HCT116 (cell line): ENCODE measurements around the gene RBM4B. TPM values are rescaled to one million over a fixed set of nuclear protein-coding genes. Genes with fewer than 3 reads are reported as not detected.

Source experiments
- ATAC-seq: fragments of 200-7000 bp; cut with Tn5 transposase; 2 replicates; pipeline ENCODE4 v1.9.1; 2020; ENCODE audit warnings: mild to moderate bottlenecking, moderate library complexity
- BruUV-seq: library from RNA; stranded (reverse); fragments of 400-500 nt; replicated peaks from 2 replicates; lab custom pipeline; 2021; lab: Mats Ljungman, UMichigan
- CTCF ChIA-PET: fragments of 300-600 bp; sonication (Branson Sonifier 250); formaldehyde crosslinking; loops from one replicate; lab custom pipeline; 2021; ENCODE audit warnings: antibody characterized with exemption; lab: Charles Lee
- POLR2A ChIA-PET: fragments of 300-600, 350-600 bp; sonication (Branson Sonifier 250); formaldehyde crosslinking; loops from one replicate; lab custom pipeline; 2021; ENCODE audit warnings: antibody characterized with exemption; lab: Charles Lee
- RAD21 ChIA-PET, 2 experiments: fragments of 300-600 bp; sonication (Branson Sonifier 250); formaldehyde crosslinking; loops; one replicate each; lab custom pipeline; 2023; ENCODE audit warnings: low total read pairs in 2 of 2; ENCODE audit not compliant: uncharacterized antibody in 2 of 2, unreplicated experiment in 2 of 2, low non-redundant PET in 1 of 2; lab: Charles Lee
- DNase-seq: peaks from one replicate; pipeline ENCODE4 v3.0.0-alpha.2; 2010; ENCODE audit warnings: low read depth, low spot score
- H2AFZ ChIP-seq: fragments of 200-600 bp; shearing (Covaris generic), sonication (generic); 2 replicates; pipeline ENCODE4 v1.6.1; 2017; ENCODE audit warnings: low read depth, mixed run types, mixed read lengths, antibody characterized with exemption, low read length; ENCODE audit not compliant: poor library complexity, severe bottlenecking
- H3K27ac ChIP-seq: 2 replicates; pipeline ENCODE4 v1.5.1; 2012; ENCODE audit warnings: low read depth, low read length
- H3K27me3 ChIP-seq: fragments of 200-600 bp; sonication (generic); 2 replicates; pipeline ENCODE4 v1.6.1; 2016; ENCODE audit warnings: mixed run types, low read length, mixed read lengths; ENCODE audit not compliant: insufficient read depth
- H3K36me3 ChIP-seq, 2 experiments: fragments of 200-500 bp in 1 of 2; fragments of 200-600 bp in 1 of 2; sonication (Bioruptor generic) in 1 of 2; sonication (generic) in 1 of 2; 2 replicates each; pipeline versions ENCODE4 v1.5.1 to v1.6.1; 2014 to 2016; ENCODE audit warnings: low read length in 2 of 2, inconsistent platforms in 1 of 2, mixed read lengths in 1 of 2, mixed run types in 1 of 2; ENCODE audit not compliant: insufficient read depth in 2 of 2, control insufficient read depth in 1 of 2
- H3K4me1 ChIP-seq, 2 experiments: fragments of 200-600 bp in 1 of 2; sonication (generic) in 1 of 2; 2 replicates each; pipeline versions ENCODE4 v1.5.1 to v1.6.1; 2012 to 2017; ENCODE audit warnings: low read length in 2 of 2, inconsistent platforms in 1 of 2, mild to moderate bottlenecking in 1 of 2, mixed read lengths in 1 of 2, mixed run types in 1 of 2, moderate library complexity in 1 of 2; ENCODE audit not compliant: insufficient read depth in 2 of 2, control insufficient read depth in 1 of 2
- H3K4me2 ChIP-seq: fragments of 200-600 bp; sonication (generic); 2 replicates; pipeline ENCODE4 v1.6.1; 2017; ENCODE audit warnings: mixed run types, low read length, mixed read lengths
- H3K4me3 ChIP-seq, 2 experiments: fragments of 200-600 bp in 1 of 2; sonication (generic) in 1 of 2; replicated peaks in 1 of 2; 2 replicates each; pipeline ENCODE4 v1.5.1; 2011 to 2016; ENCODE audit warnings: low read length in 2 of 2, control low read depth in 1 of 2, low read depth in 1 of 2, mild to moderate bottlenecking in 1 of 2, mixed read lengths in 1 of 2, mixed run types in 1 of 2
- H3K79me2 ChIP-seq: fragments of 200-600 bp; sonication (generic); 2 replicates; pipeline ENCODE4 v1.6.1; 2017; ENCODE audit warnings: mild to moderate bottlenecking, mixed run types, low read length, moderate library complexity, mixed read lengths; ENCODE audit not compliant: insufficient read depth
- H3K9ac ChIP-seq: fragments of 200-600 bp; sonication (generic); 2 replicates; pipeline ENCODE4 v1.6.1; 2016; ENCODE audit warnings: low read length, mixed read lengths
- H3K9me2 ChIP-seq: fragments of 200-600 bp; sonication (generic), shearing (Covaris generic); 2 replicates; pipeline ENCODE4 v1.6.1; 2017; ENCODE audit warnings: mixed run types, mild to moderate bottlenecking, moderate library complexity; ENCODE audit not compliant: insufficient read depth
- H3K9me3 ChIP-seq, 2 experiments: fragments of 200-500 bp in 1 of 2; fragments of 200-600 bp in 1 of 2; sonication (Bioruptor generic) in 1 of 2; sonication (generic) in 1 of 2; 2 replicates each; pipeline ENCODE4 v1.6.1; 2014 to 2017; ENCODE audit warnings: low read length in 2 of 2, mixed read lengths in 2 of 2, inconsistent platforms in 1 of 2, low read depth in 1 of 2, mild to moderate bottlenecking in 1 of 2, mixed run types in 1 of 2, moderate library complexity in 1 of 2; ENCODE audit not compliant: control insufficient read depth in 1 of 2, insufficient read depth in 1 of 2
- H4K20me1 ChIP-seq: fragments of 200-600 bp; sonication (generic), shearing (Covaris generic); 2 replicates; pipeline ENCODE4 v1.6.1; 2017; ENCODE audit warnings: mixed run types, mild to moderate bottlenecking, moderate library complexity; ENCODE audit not compliant: insufficient read depth
- CBX3 ChIP-seq: IDR thresholded peaks from 2 replicates; pipeline ENCODE4 v1.6.1; 2012; ENCODE audit warnings: low read depth
- CEBPB ChIP-seq: IDR thresholded peaks from 2 replicates; pipeline ENCODE4 v1.6.1; 2012; ENCODE audit warnings: low read depth
- EGR1 ChIP-seq: IDR thresholded peaks from 2 replicates; pipeline ENCODE4 v1.6.1; 2012; ENCODE audit warnings: low read depth
- ELF1 ChIP-seq: IDR thresholded peaks from 2 replicates; pipeline ENCODE4 v1.6.1; 2012; ENCODE audit warnings: low read depth, borderline replicate concordance
- EZH2phosphoT487 ChIP-seq: fragments of 200-600 bp; IDR thresholded peaks from 2 replicates; pipeline ENCODE4 v1.6.1; 2018; ENCODE audit warnings: antibody characterized with exemption, borderline replicate concordance
- JUND ChIP-seq: IDR thresholded peaks from 2 replicates; pipeline ENCODE4 v1.6.1; 2012
- POLR2AphosphoS5 ChIP-seq: IDR thresholded peaks from 2 replicates; pipeline ENCODE4 v1.6.1; 2011; ENCODE audit warnings: mild to moderate bottlenecking, low read depth, low read length, moderate library complexity
- SIN3A ChIP-seq: IDR thresholded peaks from 2 replicates; pipeline ENCODE4 v1.6.1; 2012; ENCODE audit warnings: low read depth
- SP1 ChIP-seq: IDR thresholded peaks from 2 replicates; pipeline ENCODE4 v1.6.1; 2012; ENCODE audit warnings: low read depth
- SRF ChIP-seq: IDR thresholded peaks from 2 replicates; pipeline ENCODE4 v1.6.1; 2012; ENCODE audit warnings: low read depth
- YY1 ChIP-seq: IDR thresholded peaks from 2 replicates; pipeline ENCODE4 v1.6.1; 2011; ENCODE audit warnings: low read length, low read depth, moderate library complexity, mild to moderate bottlenecking; ENCODE audit not compliant: insufficient replicate concordance; ENCODE audit errors: extremely low read depth
- ZNF274 ChIP-seq: fragments of 200-500 bp; sonication (Bioruptor generic); IDR thresholded peaks from 2 replicates; pipeline ENCODE4 v1.6.1; 2014; ENCODE audit warnings: mild to moderate bottlenecking, low read depth, low read length, inconsistent platforms
- intact Hi-C: fragments of 100-400 bp; cut with micrococcal nuclease; formaldehyde crosslinking; loops from 2 replicates; pipeline ENCODE4 v1.10.0; 2022
- total RNA-seq: library from RNA; stranded (reverse); gene quantifications from one replicate; pipeline ENCODE4 v1.2.1, GENCODE V29; 2021; ENCODE audit not compliant: unreplicated experiment
- TF ChIP-seq, protein P1 (sequence below): IDR thresholded peaks from 2 replicates; pipeline ENCODE4 v1.6.1; 2012
- TF ChIP-seq, protein P2 (sequence below): IDR thresholded peaks from 2 replicates; pipeline ENCODE4 v1.6.1; 2012; ENCODE audit warnings: low read depth
- TF ChIP-seq, protein P3 (sequence below): IDR thresholded peaks from 2 replicates; pipeline ENCODE4 v1.6.1; 2011; ENCODE audit warnings: mild to moderate bottlenecking, low read length, moderate library complexity; ENCODE audit not compliant: insufficient replicate concordance; ENCODE audit errors: extremely low read depth
- TF ChIP-seq, protein P4 (sequence below), 3 experiments: fragments of 200-600 bp in 1 of 3; sonication (generic) in 1 of 3; IDR thresholded peaks in 2 of 3; conservative IDR thresholded peaks in 1 of 3; 2 replicates each; pipeline ENCODE4 v1.5.1; 2012 to 2017; ENCODE audit warnings: low read depth in 2 of 3, low read length in 2 of 3, antibody characterized with exemption in 1 of 3, borderline replicate concordance in 1 of 3, control low read depth in 1 of 3, mild to moderate bottlenecking in 1 of 3, mixed read lengths in 1 of 3, mixed run types in 1 of 3, moderate library complexity in 1 of 3; ENCODE audit not compliant: insufficient read depth in 1 of 3

The RBM4B gene
- total RNA-seq, 1 experiment from 2014 or later = 18.1 TPM

DNA sequence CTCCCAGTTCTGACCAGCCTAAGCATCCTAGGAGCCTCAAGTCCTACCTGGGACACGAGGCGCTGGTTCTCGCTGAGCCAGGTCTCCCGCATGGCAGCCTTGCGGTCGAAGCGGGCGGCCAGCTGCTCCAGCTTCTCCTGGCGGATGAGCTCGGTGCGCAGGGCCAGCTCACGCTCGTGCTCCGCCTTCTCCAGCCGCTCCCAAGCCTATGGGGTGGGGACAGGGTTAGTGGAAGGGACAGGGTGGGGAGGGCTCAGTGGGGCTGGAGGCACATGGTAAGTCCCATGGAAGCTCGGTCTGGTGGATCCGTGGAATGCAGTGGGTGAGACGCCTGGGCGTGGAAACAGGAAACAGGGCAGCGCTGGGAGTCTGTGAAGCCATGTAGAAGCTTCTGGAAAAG is 30.4 kb upstream of the RBM4B start (continued):
- TF ChIP-seq CBX3 (no peak), JUND (no peak), YY1 (no peak)

DNA sequence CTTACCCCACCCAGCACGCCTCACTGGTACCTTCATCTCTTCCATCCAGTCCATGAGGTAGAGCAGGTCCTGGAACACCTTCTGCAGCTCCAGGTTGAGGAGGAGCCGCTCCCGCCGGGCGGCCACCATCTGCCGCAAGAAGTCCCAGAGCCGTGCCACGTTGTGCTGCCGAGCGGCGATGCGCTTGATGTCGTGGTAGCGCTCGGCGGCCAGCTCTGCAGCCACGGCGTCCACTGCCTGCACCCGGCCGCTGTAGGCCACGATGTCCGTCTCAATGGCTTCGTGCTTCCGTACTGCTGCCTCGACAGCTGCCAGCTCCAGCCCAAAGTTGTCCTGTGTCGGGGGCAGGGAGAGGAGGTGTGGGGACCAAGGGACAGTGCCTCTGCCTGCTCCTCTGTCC is 29.8 kb upstream of the RBM4B start:
- H3K4me3 ChIP-seq = no peak overlapping the region
- H4K20me1 ChIP-seq = no peaks in the 10 kb centered on the region
- ChIA-PET CTCF (no interaction called here), RAD21 (no interaction called here), POLR2A (no interaction called here)
- TF ChIP-seq CEBPB (no peak), SRF (no peak), SIN3A (no peak), ZNF274 (no peak), ELF1 (no peak), POLR2AphosphoS5 (no peak), SP1 (no peak), JUND (no peak), EZH2phosphoT487 (no peak), EGR1 (no peak)
- TF ChIP-seq, protein P1, sequence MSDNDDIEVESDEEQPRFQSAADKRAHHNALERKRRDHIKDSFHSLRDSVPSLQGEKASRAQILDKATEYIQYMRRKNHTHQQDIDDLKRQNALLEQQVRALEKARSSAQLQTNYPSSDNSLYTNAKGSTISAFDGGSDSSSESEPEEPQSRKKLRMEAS = no peak
- TF ChIP-seq, protein P2, sequence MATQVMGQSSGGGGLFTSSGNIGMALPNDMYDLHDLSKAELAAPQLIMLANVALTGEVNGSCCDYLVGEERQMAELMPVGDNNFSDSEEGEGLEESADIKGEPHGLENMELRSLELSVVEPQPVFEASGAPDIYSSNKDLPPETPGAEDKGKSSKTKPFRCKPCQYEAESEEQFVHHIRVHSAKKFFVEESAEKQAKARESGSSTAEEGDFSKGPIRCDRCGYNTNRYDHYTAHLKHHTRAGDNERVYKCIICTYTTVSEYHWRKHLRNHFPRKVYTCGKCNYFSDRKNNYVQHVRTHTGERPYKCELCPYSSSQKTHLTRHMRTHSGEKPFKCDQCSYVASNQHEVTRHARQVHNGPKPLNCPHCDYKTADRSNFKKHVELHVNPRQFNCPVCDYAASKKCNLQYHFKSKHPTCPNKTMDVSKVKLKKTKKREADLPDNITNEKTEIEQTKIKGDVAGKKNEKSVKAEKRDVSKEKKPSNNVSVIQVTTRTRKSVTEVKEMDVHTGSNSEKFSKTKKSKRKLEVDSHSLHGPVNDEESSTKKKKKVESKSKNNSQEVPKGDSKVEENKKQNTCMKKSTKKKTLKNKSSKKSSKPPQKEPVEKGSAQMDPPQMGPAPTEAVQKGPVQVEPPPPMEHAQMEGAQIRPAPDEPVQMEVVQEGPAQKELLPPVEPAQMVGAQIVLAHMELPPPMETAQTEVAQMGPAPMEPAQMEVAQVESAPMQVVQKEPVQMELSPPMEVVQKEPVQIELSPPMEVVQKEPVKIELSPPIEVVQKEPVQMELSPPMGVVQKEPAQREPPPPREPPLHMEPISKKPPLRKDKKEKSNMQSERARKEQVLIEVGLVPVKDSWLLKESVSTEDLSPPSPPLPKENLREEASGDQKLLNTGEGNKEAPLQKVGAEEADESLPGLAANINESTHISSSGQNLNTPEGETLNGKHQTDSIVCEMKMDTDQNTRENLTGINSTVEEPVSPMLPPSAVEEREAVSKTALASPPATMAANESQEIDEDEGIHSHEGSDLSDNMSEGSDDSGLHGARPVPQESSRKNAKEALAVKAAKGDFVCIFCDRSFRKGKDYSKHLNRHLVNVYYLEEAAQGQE = no peak
- TF ChIP-seq, protein P3, sequence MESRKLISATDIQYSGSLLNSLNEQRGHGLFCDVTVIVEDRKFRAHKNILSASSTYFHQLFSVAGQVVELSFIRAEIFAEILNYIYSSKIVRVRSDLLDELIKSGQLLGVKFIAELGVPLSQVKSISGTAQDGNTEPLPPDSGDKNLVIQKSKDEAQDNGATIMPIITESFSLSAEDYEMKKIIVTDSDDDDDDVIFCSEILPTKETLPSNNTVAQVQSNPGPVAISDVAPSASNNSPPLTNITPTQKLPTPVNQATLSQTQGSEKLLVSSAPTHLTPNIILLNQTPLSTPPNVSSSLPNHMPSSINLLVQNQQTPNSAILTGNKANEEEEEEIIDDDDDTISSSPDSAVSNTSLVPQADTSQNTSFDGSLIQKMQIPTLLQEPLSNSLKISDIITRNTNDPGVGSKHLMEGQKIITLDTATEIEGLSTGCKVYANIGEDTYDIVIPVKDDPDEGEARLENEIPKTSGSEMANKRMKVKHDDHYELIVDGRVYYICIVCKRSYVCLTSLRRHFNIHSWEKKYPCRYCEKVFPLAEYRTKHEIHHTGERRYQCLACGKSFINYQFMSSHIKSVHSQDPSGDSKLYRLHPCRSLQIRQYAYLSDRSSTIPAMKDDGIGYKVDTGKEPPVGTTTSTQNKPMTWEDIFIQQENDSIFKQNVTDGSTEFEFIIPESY = no peak
- TF ChIP-seq, protein P4, sequence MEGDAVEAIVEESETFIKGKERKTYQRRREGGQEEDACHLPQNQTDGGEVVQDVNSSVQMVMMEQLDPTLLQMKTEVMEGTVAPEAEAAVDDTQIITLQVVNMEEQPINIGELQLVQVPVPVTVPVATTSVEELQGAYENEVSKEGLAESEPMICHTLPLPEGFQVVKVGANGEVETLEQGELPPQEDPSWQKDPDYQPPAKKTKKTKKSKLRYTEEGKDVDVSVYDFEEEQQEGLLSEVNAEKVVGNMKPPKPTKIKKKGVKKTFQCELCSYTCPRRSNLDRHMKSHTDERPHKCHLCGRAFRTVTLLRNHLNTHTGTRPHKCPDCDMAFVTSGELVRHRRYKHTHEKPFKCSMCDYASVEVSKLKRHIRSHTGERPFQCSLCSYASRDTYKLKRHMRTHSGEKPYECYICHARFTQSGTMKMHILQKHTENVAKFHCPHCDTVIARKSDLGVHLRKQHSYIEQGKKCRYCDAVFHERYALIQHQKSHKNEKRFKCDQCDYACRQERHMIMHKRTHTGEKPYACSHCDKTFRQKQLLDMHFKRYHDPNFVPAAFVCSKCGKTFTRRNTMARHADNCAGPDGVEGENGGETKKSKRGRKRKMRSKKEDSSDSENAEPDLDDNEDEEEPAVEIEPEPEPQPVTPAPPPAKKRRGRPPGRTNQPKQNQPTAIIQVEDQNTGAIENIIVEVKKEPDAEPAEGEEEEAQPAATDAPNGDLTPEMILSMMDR (IDR thresholded peaks at IDR 0.05 in 2 of 3, conservative IDR thresholded peaks at IDR 0.05 in 1 of 3; ENCODE audit: borderline replicate concordance in 1 of 3, insufficient read depth in 1 of 3, low read depth in 2 of 3, low read length in 2 of 3) = no peak
- H3K4me1 ChIP-seq = peaks cover 0 to 3% of the 10 kb centered on the region in 2 experiments; a peak in 1 of 4 replicates
- H3K9me2 ChIP-seq = no peaks in the 10 kb centered on the region
- no peaks in the 10 kb centered on the region for H3K79me2 ChIP-seq
- ATAC-seq (no peak), DNase-seq (no peak)
- H3K27ac ChIP-seq = no peak overlapping the region
- H3K27me3 ChIP-seq = no peaks in the 10 kb centered on the region
- H3K9ac ChIP-seq = no peak overlapping the region
- H3K9me3 ChIP-seq = no peaks in the 10 kb centered on the region
- H3K4me2 ChIP-seq = no peak overlapping the region
- BruUV-seq = no TSS peak
- no peak overlapping the region for H2AFZ ChIP-seq
- no peaks in the 10 kb centered on the region; a peak in 1 of 4 replicates for H3K36me3 ChIP-seq
- intact Hi-C loops = no loop called here
